A204.1 (cell line): ENCODE results near the gene RYR3.

Source experiments
- FAIRE-seq: peaks from 2 replicates; lab custom pipeline; 2012; peaks lifted over from hg19 to GRCh38; lab: Jason Lieb, UNC

The RYR3 gene

DNA sequence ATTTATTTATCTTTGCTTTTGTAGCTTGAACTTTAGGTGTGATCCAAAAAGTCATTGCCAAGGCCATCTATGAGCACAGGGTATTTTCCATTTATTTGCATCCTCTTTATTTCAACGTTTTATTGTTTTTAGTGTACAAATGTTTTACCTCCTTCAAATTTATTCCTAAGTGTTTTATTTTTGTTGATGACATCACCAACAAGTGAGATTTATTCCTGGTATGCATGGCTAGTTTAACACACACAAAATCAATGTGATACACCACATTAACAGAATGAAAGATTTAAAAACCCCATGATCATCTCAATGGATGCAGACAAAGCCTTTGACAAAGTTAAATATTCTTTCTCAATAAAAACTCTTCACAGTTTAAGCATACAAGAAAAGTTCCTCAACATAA lies 591.3 kb downstream of the RYR3 start:
- no peak for FAIRE-seq

DNA sequence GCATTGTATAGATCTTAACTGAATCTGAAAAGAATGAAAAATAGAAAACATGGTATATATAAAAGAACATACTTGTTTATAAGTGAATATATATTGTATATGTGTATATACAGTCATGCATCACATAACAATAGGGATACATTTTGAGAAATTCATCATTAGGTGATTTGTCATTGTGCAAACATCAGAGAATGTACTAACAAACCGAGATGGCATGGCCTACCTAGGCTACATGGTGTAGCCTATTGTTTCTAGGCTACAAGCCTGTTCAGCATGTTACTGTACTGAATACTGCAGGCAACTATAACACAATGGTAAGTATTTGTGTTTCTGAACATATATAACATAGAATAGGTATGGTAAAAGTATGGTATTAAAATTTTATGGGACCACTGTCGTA lies 592.9 kb downstream of the RYR3 start:
- no peak for FAIRE-seq

DNA sequence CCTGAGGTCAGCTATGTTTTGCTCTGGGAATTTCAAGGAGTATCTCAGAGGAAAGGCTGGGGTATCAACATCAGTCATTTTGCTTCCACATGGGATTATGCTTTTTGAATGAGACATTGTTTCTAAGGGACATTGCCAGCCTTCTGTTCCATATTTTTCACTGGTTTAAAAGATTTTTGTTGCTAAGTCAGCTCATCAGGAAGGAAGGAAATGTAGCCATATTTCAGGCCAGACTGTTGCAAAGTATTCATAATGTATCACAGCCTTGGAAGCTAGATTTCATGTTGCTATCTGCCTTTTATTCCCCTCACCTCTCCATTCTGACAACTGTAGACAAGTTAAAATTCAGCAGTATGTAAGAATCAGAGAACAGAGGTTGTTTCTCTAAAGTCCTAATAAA lies 596.6 kb downstream of the RYR3 start:
- no peak for FAIRE-seq

DNA sequence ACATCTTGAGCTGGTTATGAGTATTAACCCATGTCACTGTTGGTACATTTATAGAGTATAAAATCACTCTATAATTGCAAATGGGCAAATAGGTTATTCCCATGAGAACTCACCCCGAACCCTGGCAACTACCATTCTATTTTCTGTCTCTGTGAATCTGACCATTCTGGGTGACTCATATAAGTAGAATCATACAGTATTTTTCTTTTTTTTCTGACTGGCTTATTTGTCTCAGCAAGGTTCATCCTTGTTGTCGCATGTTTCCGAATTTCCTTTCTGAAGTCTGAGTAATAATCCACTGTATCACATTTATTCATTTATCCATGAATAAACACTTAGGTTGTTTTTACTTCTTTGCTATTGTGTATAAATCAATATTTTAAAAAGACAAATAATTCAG lies 597.6 kb downstream of the RYR3 start:
- no peak for FAIRE-seq

DNA sequence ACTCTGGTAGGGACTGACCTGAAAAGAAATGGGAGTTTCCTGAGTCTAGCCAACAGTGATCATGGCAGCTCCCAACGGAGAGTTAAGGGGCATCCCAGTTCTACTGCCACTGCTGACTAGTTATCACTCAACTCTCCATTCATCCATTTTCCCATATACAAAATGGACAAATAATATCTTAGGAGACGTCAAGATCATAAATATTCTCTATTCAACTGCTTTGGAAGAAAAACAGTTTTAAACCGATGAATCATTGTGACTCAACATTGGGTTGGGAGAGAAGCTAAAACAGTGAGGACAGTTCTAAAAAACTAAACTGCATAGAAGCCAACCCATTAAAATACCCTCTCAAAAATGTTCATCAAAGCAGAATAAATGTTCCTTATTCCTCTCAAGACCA lies 600.0 kb downstream of the RYR3 start:
- FAIRE-seq: no peak

DNA sequence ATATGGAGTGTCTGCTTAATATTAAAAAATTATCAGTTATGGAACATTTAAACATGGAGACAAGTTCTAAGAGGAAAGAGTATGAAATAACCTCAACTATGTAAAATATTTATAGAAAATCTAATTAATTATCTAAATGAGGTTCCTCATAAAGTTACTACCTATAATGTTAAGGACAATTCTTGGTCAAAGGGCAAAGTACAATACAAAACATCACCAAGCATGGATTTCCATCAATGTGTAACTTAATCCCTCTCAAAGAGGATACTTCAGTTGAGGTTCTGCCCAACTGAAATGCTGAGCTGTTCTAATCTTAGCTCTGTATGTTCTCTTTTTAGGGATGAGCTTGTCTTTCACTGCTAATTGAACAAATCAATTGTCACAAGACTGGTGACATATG lies 601.6 kb downstream of the RYR3 start:
- no peak for FAIRE-seq

DNA sequence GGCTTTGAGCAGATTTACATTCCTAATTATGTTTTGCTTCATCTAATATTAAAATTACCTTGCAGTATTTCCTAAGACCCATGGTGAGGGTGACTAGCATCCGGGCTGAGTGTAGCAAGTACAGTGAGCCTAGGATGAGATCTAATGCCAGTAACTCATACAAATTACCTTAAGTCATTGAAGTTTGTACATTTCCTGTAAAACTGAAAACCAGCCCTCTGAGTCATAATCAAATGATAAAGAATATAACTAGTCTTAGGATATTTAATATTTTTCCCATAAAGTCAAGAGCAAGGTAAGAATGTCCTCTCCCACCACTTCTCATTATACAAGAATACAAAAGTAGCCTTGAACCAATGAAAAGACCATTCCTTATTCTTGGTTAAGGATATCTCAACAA lies 602.7 kb downstream of the RYR3 start:
- FAIRE-seq: no peak
